Lower lobe of right lung (tissue), 2 donors: ENCODE results near the gene GRB10. TPM values are rescaled to one million over a fixed set of nuclear protein-coding genes. Genes with fewer than 3 reads are reported as not detected.
"Not testable (repeated sequence)": the region's sequence is repeated elsewhere in the genome, so short reads cannot be mapped to it uniquely, and the experiment has no call there.

Experiments used
- ATAC-seq, 2 donors: fragments of 200-7000 bp; cut with Tn5 transposase; one replicate each; pipeline ENCODE4 v1.9.1; 2020 to 2022; ENCODE audit warnings: mild to moderate bottlenecking in 2 of 2, moderate library complexity in 2 of 2
- DNase-seq: peaks from one replicate; pipeline ENCODE4 v3.0.0-alpha.2; 2020
- H3K27ac ChIP-seq: fragments of 200-600 bp; one replicate; pipeline ENCODE4 v1.8.0; 2022
- H3K27me3 ChIP-seq: fragments of 200-600 bp; one replicate; pipeline ENCODE4 v1.8.0; 2022; ENCODE audit warnings: low read depth
- H3K36me3 ChIP-seq: fragments of 200-600 bp; one replicate; pipeline ENCODE4 v1.8.0; 2022; ENCODE audit warnings: mild to moderate bottlenecking
- H3K4me1 ChIP-seq: fragments of 200-600 bp; one replicate; pipeline ENCODE4 v1.8.0; 2022
- H3K4me3 ChIP-seq: fragments of 200-600 bp; one replicate; pipeline ENCODE4 v1.8.0; 2022; ENCODE audit warnings: mild to moderate bottlenecking
- H3K9me3 ChIP-seq: fragments of 200-600 bp; one replicate; pipeline ENCODE4 v1.8.0; 2022
- CTCF ChIP-seq: fragments of 200-600 bp; IDR thresholded peaks from one replicate; pipeline ENCODE4 v1.8.0; 2022; ENCODE audit warnings: antibody characterized with exemption, mild to moderate bottlenecking
- intact Hi-C: fragments of 100-400 bp; cut with DNase I; formaldehyde crosslinking; loops from one replicate; pipeline ENCODE4 v1.11.0; 2022
- total RNA-seq: library from RNA; stranded (reverse); fragmentation: NEBNext Ultra II Directional; extraction: Animal tissue kit (Norgen Biotek cat#: 25700); gene quantifications from one replicate; pipeline ENCODE4 v1.2.1, GENCODE V29; 2021
- donor health status: DM: no; HTN: yes; CAD: no; lungs with severe emphysema.

The GRB10 gene
- total RNA-seq, 1 donor from 2014 or later, result 36.5 TPM

GRCh38 chr7:50553973-50554372 is 228.7 kb downstream of the GRB10 start:
- H3K27me3 ChIP-seq, result peaks cover 5% of the 10 kb centered on the region
- DNase-seq (no peak), ATAC-seq (no peak)
- no peaks in the 10 kb centered on the region for H3K36me3 ChIP-seq
- H3K27ac ChIP-seq, result no peak overlapping the region
- no peaks in the 10 kb centered on the region for H3K9me3 ChIP-seq
- H3K4me3 ChIP-seq, result no peak overlapping the region
- TF ChIP-seq CTCF, result no peak
- intact Hi-C loops, result no loop called here
- H3K4me1 ChIP-seq, result peaks cover 5% of the 10 kb centered on the region

- no peaks in the 10 kb centered on the region for H3K9me3 ChIP-seq
- peak; percentile 60 to 73 for ATAC-seq
- H3K4me1 ChIP-seq, result peaks cover 5% of the 10 kb centered on the region
- peaks cover 5% of the 10 kb centered on the region for H3K27me3 ChIP-seq
- TF ChIP-seq CTCF, result no peak
- no peak for DNase-seq
- H3K27ac ChIP-seq, result no peak overlapping the region
- intact Hi-C loops, result no loop called here
- no peak overlapping the region for H3K4me3 ChIP-seq
- H3K36me3 ChIP-seq, result no peaks in the 10 kb centered on the region
Observed at GRCh38 chr7:50552921-50553320, 229.8 kb downstream of the GRB10 start.

- no peak for TF ChIP-seq CTCF
- DNase-seq, result no peak
- peaks cover 5% of the 10 kb centered on the region for H3K27me3 ChIP-seq
- intact Hi-C loops, result no loop called here
- H3K36me3 ChIP-seq, result no peaks in the 10 kb centered on the region
- H3K4me1 ChIP-seq, result peaks cover 5% of the 10 kb centered on the region
- H3K9me3 ChIP-seq, result no peaks in the 10 kb centered on the region
- H3K4me3 ChIP-seq, result no peak overlapping the region
- H3K27ac ChIP-seq, result no peak overlapping the region
- peak; percentile 85 to 89 for ATAC-seq
Observed at GRCh38 chr7:50552139-50552538, 230.6 kb downstream of the GRB10 start.

- H3K36me3 ChIP-seq, intact Hi-C loops, H3K27me3 ChIP-seq, DNase-seq, ATAC-seq, H3K4me3 ChIP-seq, H3K4me1 ChIP-seq, H3K9me3 ChIP-seq, H3K27ac ChIP-seq: not testable (repeated sequence)
Observed at GRCh38 chr7:50545613-50546012, 237.1 kb downstream of the GRB10 start.

GRCh38 chr7:50544992-50545391 is 237.7 kb downstream of the GRB10 start:
- Histone ChIP-seq H3K4me1 (no peaks in the 10 kb centered on the region), H3K27ac (no peak overlapping the region), H3K9me3 (no peaks in the 10 kb centered on the region), H3K4me3 (no peak overlapping the region), H3K27me3 (no peaks in the 10 kb centered on the region), H3K36me3 (no peaks in the 10 kb centered on the region)
- no peak for TF ChIP-seq CTCF
- intact Hi-C loops, result no loop called here
- ATAC-seq (no peak), DNase-seq (no peak)

- Histone ChIP-seq H3K36me3 (no peaks in the 10 kb centered on the region), H3K27me3 (no peaks in the 10 kb centered on the region), H3K4me1 (no peaks in the 10 kb centered on the region), H3K9me3 (no peaks in the 10 kb centered on the region), H3K27ac (no peak overlapping the region), H3K4me3 (no peak overlapping the region)
- no peak for ATAC-seq
- DNase-seq, result no peak
- no peak for TF ChIP-seq CTCF
- intact Hi-C loops, result no loop called here
Observed at GRCh38 chr7:50543776-50544442, 238.8 kb downstream of the GRB10 start.
